SU-DHL-6 (cell line): ENCODE data around the gene APPL2.

Experiments used
- EZH2phosphoT487 ChIP-seq: fragments of 200-600 bp; sonication (generic), shearing (Covaris generic); conservative IDR thresholded peaks from 2 replicates; pipeline ENCODE4 v1.6.1; 2018; ENCODE audit warnings: mild to moderate bottlenecking, antibody characterized with exemption, low read length, moderate library complexity, mixed read lengths
- TF ChIP-seq, protein P1 (sequence below): fragments of 200-600 bp; sonication (generic); IDR thresholded peaks from one replicate; pipeline ENCODE4 v1.5.1; 2017; ENCODE audit warnings: antibody characterized with exemption, mild to moderate bottlenecking, low read length, moderate library complexity; ENCODE audit not compliant: insufficient read depth, poor library complexity, severe bottlenecking

DNA sequence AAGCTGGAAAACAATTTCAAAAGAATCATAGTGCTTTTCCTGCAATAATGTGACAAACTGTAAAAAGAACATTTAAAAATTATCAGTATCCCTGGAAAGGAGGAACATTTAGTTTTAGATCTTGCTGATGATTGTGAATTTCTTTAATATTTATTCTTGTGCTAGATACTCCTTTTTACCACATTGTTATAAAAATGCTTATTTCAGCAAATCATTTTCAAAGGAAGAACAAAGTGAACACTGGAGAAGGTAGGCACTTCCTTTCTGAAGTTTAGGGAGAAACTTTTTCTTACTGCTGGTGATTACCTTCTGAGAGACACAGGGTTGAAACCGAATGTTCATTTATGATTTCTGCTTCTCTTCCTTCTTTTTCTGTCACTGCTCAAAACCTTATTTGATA is 49.4 kb upstream of the APPL2 start:
- TF ChIP-seq, protein P1, sequence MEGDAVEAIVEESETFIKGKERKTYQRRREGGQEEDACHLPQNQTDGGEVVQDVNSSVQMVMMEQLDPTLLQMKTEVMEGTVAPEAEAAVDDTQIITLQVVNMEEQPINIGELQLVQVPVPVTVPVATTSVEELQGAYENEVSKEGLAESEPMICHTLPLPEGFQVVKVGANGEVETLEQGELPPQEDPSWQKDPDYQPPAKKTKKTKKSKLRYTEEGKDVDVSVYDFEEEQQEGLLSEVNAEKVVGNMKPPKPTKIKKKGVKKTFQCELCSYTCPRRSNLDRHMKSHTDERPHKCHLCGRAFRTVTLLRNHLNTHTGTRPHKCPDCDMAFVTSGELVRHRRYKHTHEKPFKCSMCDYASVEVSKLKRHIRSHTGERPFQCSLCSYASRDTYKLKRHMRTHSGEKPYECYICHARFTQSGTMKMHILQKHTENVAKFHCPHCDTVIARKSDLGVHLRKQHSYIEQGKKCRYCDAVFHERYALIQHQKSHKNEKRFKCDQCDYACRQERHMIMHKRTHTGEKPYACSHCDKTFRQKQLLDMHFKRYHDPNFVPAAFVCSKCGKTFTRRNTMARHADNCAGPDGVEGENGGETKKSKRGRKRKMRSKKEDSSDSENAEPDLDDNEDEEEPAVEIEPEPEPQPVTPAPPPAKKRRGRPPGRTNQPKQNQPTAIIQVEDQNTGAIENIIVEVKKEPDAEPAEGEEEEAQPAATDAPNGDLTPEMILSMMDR, result no peak
- no peak for TF ChIP-seq EZH2phosphoT487
